ENCODE data around the gene CLEC1A.

DNA sequence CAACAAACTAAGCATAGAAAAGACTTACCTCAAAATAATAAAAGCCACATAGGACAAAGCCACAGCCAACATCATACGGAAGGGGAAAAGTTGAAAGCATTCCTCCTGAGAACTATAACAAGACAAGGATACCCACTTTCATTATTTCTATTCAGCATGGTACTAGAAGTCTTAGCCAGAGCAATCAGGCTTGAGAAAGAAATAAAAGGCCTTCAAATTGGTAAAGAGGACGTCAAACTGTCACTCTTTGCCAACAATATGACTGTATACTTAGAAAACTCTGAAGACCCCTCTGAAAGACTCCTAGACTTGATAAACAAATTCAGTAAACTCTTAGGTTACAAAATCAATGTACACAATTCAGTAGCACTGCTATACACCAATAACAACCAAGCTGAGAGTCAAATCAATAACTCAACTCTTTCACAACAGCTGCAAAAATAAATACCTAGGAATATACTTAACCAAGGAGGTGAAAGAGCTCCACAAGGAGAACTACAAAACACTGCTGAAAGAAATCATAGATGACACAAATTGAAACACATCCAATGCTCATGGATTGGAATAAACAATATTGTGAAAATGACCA, 11.6 kb upstream of the CLEC1A start:
- TF ChIP-seq, protein P1, sequence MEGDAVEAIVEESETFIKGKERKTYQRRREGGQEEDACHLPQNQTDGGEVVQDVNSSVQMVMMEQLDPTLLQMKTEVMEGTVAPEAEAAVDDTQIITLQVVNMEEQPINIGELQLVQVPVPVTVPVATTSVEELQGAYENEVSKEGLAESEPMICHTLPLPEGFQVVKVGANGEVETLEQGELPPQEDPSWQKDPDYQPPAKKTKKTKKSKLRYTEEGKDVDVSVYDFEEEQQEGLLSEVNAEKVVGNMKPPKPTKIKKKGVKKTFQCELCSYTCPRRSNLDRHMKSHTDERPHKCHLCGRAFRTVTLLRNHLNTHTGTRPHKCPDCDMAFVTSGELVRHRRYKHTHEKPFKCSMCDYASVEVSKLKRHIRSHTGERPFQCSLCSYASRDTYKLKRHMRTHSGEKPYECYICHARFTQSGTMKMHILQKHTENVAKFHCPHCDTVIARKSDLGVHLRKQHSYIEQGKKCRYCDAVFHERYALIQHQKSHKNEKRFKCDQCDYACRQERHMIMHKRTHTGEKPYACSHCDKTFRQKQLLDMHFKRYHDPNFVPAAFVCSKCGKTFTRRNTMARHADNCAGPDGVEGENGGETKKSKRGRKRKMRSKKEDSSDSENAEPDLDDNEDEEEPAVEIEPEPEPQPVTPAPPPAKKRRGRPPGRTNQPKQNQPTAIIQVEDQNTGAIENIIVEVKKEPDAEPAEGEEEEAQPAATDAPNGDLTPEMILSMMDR (IDR thresholded peaks at IDR 0.05) = no peak
- TF ChIP-seq POLR2AphosphoS5 (IDR thresholded peaks at IDR 0.05) = no peak
